ENCODE results near the gene DIDO1.

DIDO1 gene

GRCh38 chr20:62942456-62942855, 16.2 kb upstream of the DIDO1 start:
- H3K4me3 ChIP-seq (ENCODE audit: low read length) = no peak overlapping the region
- TF ChIP-seq, protein P1, sequence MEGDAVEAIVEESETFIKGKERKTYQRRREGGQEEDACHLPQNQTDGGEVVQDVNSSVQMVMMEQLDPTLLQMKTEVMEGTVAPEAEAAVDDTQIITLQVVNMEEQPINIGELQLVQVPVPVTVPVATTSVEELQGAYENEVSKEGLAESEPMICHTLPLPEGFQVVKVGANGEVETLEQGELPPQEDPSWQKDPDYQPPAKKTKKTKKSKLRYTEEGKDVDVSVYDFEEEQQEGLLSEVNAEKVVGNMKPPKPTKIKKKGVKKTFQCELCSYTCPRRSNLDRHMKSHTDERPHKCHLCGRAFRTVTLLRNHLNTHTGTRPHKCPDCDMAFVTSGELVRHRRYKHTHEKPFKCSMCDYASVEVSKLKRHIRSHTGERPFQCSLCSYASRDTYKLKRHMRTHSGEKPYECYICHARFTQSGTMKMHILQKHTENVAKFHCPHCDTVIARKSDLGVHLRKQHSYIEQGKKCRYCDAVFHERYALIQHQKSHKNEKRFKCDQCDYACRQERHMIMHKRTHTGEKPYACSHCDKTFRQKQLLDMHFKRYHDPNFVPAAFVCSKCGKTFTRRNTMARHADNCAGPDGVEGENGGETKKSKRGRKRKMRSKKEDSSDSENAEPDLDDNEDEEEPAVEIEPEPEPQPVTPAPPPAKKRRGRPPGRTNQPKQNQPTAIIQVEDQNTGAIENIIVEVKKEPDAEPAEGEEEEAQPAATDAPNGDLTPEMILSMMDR (conservative IDR thresholded peaks at IDR 0.05; ENCODE audit: low read length) = no peak
- DNase-seq (ENCODE audit: low read depth) = no peak

GRCh38 chr20:62941792-62942191, 15.5 kb upstream of the DIDO1 start:
- TF ChIP-seq, protein P1 (conservative IDR thresholded peaks at IDR 0.05; ENCODE audit: low read length) = no peak
- peak; percentile 42 for DNase-seq (ENCODE audit: low read depth)

DNA sequence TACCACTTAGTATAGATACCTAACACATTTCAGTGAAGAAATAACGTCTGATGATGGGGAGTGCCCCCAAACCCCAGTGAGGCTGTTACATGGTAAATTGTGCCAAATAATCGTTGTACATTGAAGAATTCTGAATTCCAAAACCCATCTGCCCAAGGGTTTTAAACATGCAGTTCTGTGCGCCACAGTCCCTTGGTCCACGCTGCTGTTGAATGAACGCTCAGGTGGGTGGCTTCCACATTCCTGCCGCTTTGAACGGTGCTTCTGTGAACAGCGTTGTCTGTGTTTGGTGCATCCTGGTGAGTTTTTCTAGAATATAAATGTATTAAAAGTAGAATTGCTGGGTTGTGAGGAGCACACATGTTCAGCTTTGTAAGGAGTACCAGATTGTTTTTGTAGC, 14.6 kb upstream of the DIDO1 start:
- DNase-seq (ENCODE audit: low read depth) = no peak
- TF ChIP-seq, protein P1 (conservative IDR thresholded peaks at IDR 0.05; ENCODE audit: low read length) = no peak
- no peak overlapping the region for H3K4me3 ChIP-seq (ENCODE audit: low read length)

More at GRCh38 chr20:62941792-62942191, 15.5 kb upstream of the DIDO1 start:
- H3K4me3 ChIP-seq (ENCODE audit: low read length) = no peak overlapping the region

DNA sequence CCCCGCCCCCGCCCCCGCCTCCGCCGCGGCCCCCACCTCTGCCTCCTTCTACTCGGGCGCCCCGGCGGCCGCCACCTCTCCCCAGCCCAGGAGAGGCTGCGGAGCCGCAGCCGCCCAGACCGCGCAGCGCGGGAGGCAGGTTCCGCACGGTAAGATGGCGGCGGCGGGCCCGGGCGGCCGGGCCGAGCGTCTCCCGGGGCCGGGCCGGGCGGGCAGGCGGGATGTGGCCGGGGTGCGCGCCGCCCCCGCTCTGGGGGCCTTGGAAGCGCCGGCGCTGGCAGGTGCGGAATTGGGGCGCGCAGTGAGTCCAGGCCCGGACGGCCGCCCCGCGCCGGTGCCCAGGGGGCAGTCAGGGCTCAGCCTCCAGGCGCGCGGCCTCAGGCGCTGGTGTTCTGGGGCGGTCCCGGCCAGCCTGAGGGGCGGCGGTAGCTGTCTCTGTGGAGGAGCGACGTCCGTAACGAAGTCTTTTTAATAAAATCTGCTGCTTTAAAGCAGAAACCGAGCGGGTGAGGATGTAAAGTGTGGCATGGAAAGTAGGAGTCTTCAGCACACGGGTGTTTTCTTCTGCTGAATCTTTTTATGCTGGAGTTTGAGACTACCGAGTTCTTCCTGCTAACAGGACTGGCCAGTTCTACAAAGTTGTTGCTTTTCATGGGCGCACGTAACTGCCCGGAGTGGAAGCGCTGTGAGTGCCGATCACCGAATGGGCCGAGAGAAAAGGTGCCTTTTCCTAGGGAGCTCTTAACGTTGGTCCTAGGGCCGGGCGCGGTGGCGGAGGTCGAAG, 12.0 kb upstream of the DIDO1 start, which contains the start of gene GID8:
TSS of gene GID8 (plus strand) at position 43 of the 784 bp plus-strand sequence. CDS start 3,356 bp downstream, outside the sequence.
- no peak for DNase-seq (ENCODE audit: low read depth)
- TF ChIP-seq, protein P1 (conservative IDR thresholded peaks at IDR 0.05; ENCODE audit: low read length) = no peak
- peak within 1 kb of the TSS; percentile 96 for H3K4me3 ChIP-seq (ENCODE audit: low read length)

- H3K4me3 ChIP-seq (ENCODE audit: low read length) = peak overlapping the region; percentile 96
- peak; percentile 95 for DNase-seq (ENCODE audit: low read depth)
- TF ChIP-seq, protein P1 (conservative IDR thresholded peaks at IDR 0.05; ENCODE audit: low read length) = no peak
Observed at GRCh38 chr20:62937268-62938104, 11.2 kb upstream of the DIDO1 start.

DNA sequence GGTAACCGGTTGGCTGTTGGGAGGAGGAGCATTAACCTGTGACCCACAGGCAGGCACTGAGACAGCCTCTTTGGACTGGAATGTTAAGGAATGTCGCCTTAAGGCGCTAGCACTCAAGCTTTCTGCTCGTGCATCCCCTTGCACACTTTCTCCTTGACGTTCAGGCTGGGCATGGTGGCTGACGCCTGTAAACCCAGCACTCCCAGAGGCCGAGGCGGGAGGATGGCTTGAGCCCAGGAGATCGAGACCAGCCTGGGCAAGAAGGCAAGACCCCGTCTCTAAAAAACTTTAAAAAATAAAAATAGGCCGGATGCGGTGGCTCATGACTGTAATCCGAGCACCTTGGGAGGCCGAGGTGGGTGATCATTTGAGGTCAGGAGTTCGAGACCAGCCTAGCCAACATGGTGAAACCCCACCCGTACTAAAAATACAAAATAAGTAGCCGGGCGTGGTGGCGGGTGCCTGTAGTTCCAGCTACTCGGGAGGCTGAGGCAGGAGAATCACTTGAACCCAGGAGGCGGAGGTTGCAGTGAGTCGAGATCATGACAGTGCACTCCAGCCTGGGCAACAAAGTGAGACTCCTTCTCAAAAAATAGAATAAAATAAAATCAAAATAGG, 9.8 kb upstream of the DIDO1 start:
- no peak for DNase-seq (ENCODE audit: low read depth)
- TF ChIP-seq, protein P1 (conservative IDR thresholded peaks at IDR 0.05; ENCODE audit: low read length) = no peak
- H3K4me3 ChIP-seq (ENCODE audit: low read length) = peak overlapping the region; percentile 96
